Left kidney (tissue), 2 donors: ENCODE measurements around the gene ZDHHC17. TPM values are rescaled to one million over a fixed set of nuclear protein-coding genes. Genes with fewer than 3 reads are reported as not detected.
A peak's percentile ranks its signal among the peaks of the same experiment; 100 is the strongest.

ENCODE experiments used
- DNase-seq: peaks from one replicate; pipeline ENCODE4 v3.0.0-alpha.2; 2013
- polyA plus RNA-seq: library from polyadenylated mRNA; unstranded; fragments of 120-200 nt; gene quantifications from one replicate; pipeline ENCODE4 v1.2.1, GENCODE V29; 2013; ENCODE audit not compliant: insufficient read length

ZDHHC17 gene
- polyA plus RNA-seq, 1 donor = 94.5 TPM

- DNase-seq = no peak
Observed at GRCh38 chr12:76878099-76878898, 114.4 kb downstream of the ZDHHC17 start.

- DNase-seq = peak; percentile 94
Observed at GRCh38 chr12:76878899-76879709, 115.2 kb downstream of the ZDHHC17 start, which contains the start of gene CSRP2. Gene CSRP2, minus strand, starts transcription at chr12:76879019. Its CDS starts 12,759 bp downstream, at chr12:76866260.

- no peak for DNase-seq
Observed at GRCh38 chr12:76879710-76880518, 116.0 kb downstream of the ZDHHC17 start.

GRCh38 chr12:76880519-76881023 lies 116.7 kb downstream of the ZDHHC17 start:
- DNase-seq = no peak

GRCh38 chr12:76881142-76881541 lies 117.2 kb downstream of the ZDHHC17 start:
- no peak for DNase-seq

- no peak for DNase-seq
Observed at GRCh38 chr12:76882367-76882766, 118.5 kb downstream of the ZDHHC17 start.

GRCh38 chr12:76883151-76883550 lies 119.2 kb downstream of the ZDHHC17 start:
- no peak for DNase-seq

- DNase-seq = no peak
Observed at GRCh38 chr12:76883811-76884210, 119.9 kb downstream of the ZDHHC17 start.

GRCh38 chr12:76888775-76889174 lies 124.9 kb downstream of the ZDHHC17 start:
- DNase-seq = no peak

- DNase-seq = no peak
Observed at GRCh38 chr12:76890151-76891143, 126.5 kb downstream of the ZDHHC17 start.

- no peak for DNase-seq
Observed at GRCh38 chr12:76891609-76892008, 127.7 kb downstream of the ZDHHC17 start.

GRCh38 chr12:76895796-76896195 lies 131.9 kb downstream of the ZDHHC17 start:
- no peak for DNase-seq

- DNase-seq = no peak
Observed at GRCh38 chr12:76896274-76896673, 132.4 kb downstream of the ZDHHC17 start.

GRCh38 chr12:76898442-76898841 lies 134.5 kb downstream of the ZDHHC17 start:
- DNase-seq = no peak

- DNase-seq = no peak
Observed at GRCh38 chr12:76899522-76899921, 135.6 kb downstream of the ZDHHC17 start.

GRCh38 chr12:76901628-76902380 lies 137.9 kb downstream of the ZDHHC17 start:
- DNase-seq = no peak
